Naive thymus-derived CD4-positive, alpha-beta T cell (primary cell): Measurements from ENCODE around the gene MYZAP. TPM values are rescaled to one million over a fixed set of nuclear protein-coding genes. Genes with fewer than 3 reads are reported as not detected.

Source experiments
- ATAC-seq: fragments of 150-1000 bp; cut with Tn5 transposase; 2 replicates; pipeline ENCODE4 v1.10.0; 2021; ENCODE audit warnings: mild to moderate bottlenecking, moderate library complexity
- CTCF ChIA-PET: fragments of 350-600 bp; sonication (Branson Sonifier 250); formaldehyde crosslinking; loops from one replicate; lab custom pipeline; 2021; ENCODE audit warnings: antibody characterized with exemption; lab: Charles Lee
- POLR2A ChIA-PET: fragments of 350-600 bp; sonication (Branson Sonifier 250); formaldehyde crosslinking; loops from one replicate; lab custom pipeline; 2021; ENCODE audit warnings: antibody characterized with exemption, inconsistent platforms; lab: Charles Lee
- DNase-seq, 9 donors: peaks; one replicate each; pipeline versions ENCODE4 v3.0.0 to v3.0.0-alpha.2; 2020 to 2022; ENCODE audit warnings: mixed read lengths in 1 of 9
- H3K27ac ChIP-seq: one replicate; pipeline ENCODE4 v1.7.0; 2013; ENCODE audit warnings: mild to moderate bottlenecking, low read depth, low read length, moderate library complexity
- H3K27me3 ChIP-seq, 2 donors: one replicate each; pipeline ENCODE4 v1.7.0; 2013; ENCODE audit warnings: low read length in 2 of 2, mild to moderate bottlenecking in 2 of 2, moderate library complexity in 2 of 2; ENCODE audit not compliant: control insufficient read depth in 2 of 2, insufficient read depth in 2 of 2
- H3K36me3 ChIP-seq, 3 experiments: 1 replicate in 2 of 3; 2 replicates in 1 of 3; pipeline ENCODE4 v1.7.0; 2013; ENCODE audit warnings: low read length in 3 of 3, mild to moderate bottlenecking in 3 of 3, moderate library complexity in 1 of 3; ENCODE audit not compliant: insufficient read depth in 3 of 3, control insufficient read depth in 2 of 3
- H3K4me1 ChIP-seq, 2 donors: one replicate each; pipeline ENCODE4 v1.7.0; 2013; ENCODE audit warnings: low read length in 2 of 2, mild to moderate bottlenecking in 2 of 2, moderate library complexity in 1 of 2; ENCODE audit not compliant: control insufficient read depth in 2 of 2, insufficient read depth in 2 of 2
- H3K4me3 ChIP-seq: 2 replicates; pipeline ENCODE4 v1.7.0; 2013; ENCODE audit warnings: mild to moderate bottlenecking, low read length
- H3K9me3 ChIP-seq, 3 experiments: 1 replicate in 2 of 3; 2 replicates in 1 of 3; pipeline ENCODE4 v1.7.0; 2013; ENCODE audit warnings: low read length in 3 of 3; ENCODE audit not compliant: control insufficient read depth in 2 of 3
- H3K27ac Mint-ChIP-seq, 9 donors: one replicate each; pipeline ENCODE4 v1.8.0; 2020 to 2022; ENCODE audit warnings: mixed read lengths in 9 of 9, mild to moderate bottlenecking in 8 of 9, moderate library complexity in 5 of 9, inconsistent platforms in 2 of 9
- H3K27me3 Mint-ChIP-seq, 5 donors: one replicate each; pipeline ENCODE4 v1.8.0; 2021 to 2022; ENCODE audit warnings: mixed read lengths in 5 of 5, mild to moderate bottlenecking in 1 of 5
- H3K36me3 Mint-ChIP-seq, 5 donors: one replicate each; pipeline ENCODE4 v1.8.0; 2020 to 2022; ENCODE audit warnings: mixed read lengths in 5 of 5, mild to moderate bottlenecking in 3 of 5, inconsistent platforms in 1 of 5
- H3K4me1 Mint-ChIP-seq, 7 donors: one replicate each; pipeline ENCODE4 v1.8.0; 2020 to 2022; ENCODE audit warnings: mixed read lengths in 7 of 7, mild to moderate bottlenecking in 3 of 7, inconsistent platforms in 1 of 7
- H3K4me3 Mint-ChIP-seq, 10 donors: one replicate each; pipeline ENCODE4 v1.8.0; 2020 to 2022; ENCODE audit warnings: mild to moderate bottlenecking in 10 of 10, mixed read lengths in 10 of 10, moderate library complexity in 6 of 10, inconsistent platforms in 2 of 10
- H3K9me3 Mint-ChIP-seq, 11 donors: one replicate each; pipeline ENCODE4 v1.8.0; 2020 to 2022; ENCODE audit warnings: mixed read lengths in 11 of 11, mild to moderate bottlenecking in 4 of 11, inconsistent platforms in 1 of 11, moderate library complexity in 1 of 11
- intact Hi-C, 2 donors: fragments of 100-400 bp; cut with micrococcal nuclease; formaldehyde crosslinking; loops; one replicate each; pipeline ENCODE4 v1.15.1; 2023
- polyA plus RNA-seq, 2 donors: library from polyadenylated mRNA; unstranded; fragments of 300-500 nt; fragmentation: Illumina TruSeq; gene quantifications; one replicate each; pipeline ENCODE4 v1.2.3, GENCODE V29; 2021
- total RNA-seq, 6 experiments: library from RNA in 5 of 6; stranded (reverse) in 5 of 6; gene quantifications; 1 replicate in 5 of 6; 2 replicates in 1 of 6; pipeline ENCODE4 v1.2.3 and lab custom pipeline; 2021 to 2026

The MYZAP gene
- total and polyA plus RNA-seq, 7 experiments from 2014 or later: 1.1 to 9.7 (median 2.2) TPM; not detected in 1

GRCh38 chr15:57548835-57549234 is 42.9 kb upstream of the MYZAP start:
- Histone ChIP-seq H3K27me3 (no peaks in the 10 kb centered on the region), H3K9me3 (no peaks in the 10 kb centered on the region), H3K4me1 (no peaks in the 10 kb centered on the region), H3K27ac (no peak overlapping the region), H3K36me3 (no peaks in the 10 kb centered on the region), H3K4me3 (no peak overlapping the region)
- Mint-ChIP-seq H3K9me3 (no peaks in the 10 kb centered on the region), H3K36me3 (no peaks in the 10 kb centered on the region), H3K27ac (no peak overlapping the region), H3K4me1 (peaks cover 0 to 2% (median 0%) of the 10 kb centered on the region in 7 donors), H3K4me3 (no peak overlapping the region), H3K27me3 (peaks cover 0 to 12% (median 0%) of the 10 kb centered on the region in 5 donors)
- ATAC-seq (no peak), DNase-seq (no peak)
- ChIA-PET POLR2A (no interaction called here), CTCF (no interaction called here)
- intact Hi-C loops: no loop called here

- Histone ChIP-seq H3K36me3 (no peaks in the 10 kb centered on the region), H3K4me3 (no peak overlapping the region), H3K9me3 (no peaks in the 10 kb centered on the region), H3K27me3 (no peaks in the 10 kb centered on the region), H3K4me1 (no peaks in the 10 kb centered on the region), H3K27ac (no peak overlapping the region)
- POLR2A ChIA-PET: no interaction called here
- no peak for DNase-seq
- intact Hi-C loops: no loop called here
- H3K27me3 Mint-ChIP-seq: peaks cover 0 to 5% (median 0%) of the 10 kb centered on the region in 5 donors
- H3K4me1 Mint-ChIP-seq: peaks cover 0 to 2% (median 0%) of the 10 kb centered on the region in 7 donors
- no peaks in the 10 kb centered on the region for H3K36me3 Mint-ChIP-seq
- CTCF ChIA-PET: no interaction called here
- H3K4me3 Mint-ChIP-seq: no peak overlapping the region
- no peaks in the 10 kb centered on the region for H3K9me3 Mint-ChIP-seq
- no peak overlapping the region for H3K27ac Mint-ChIP-seq
- no peak for ATAC-seq
Observed at GRCh38 chr15:57549935-57550334, 41.8 kb upstream of the MYZAP start.

GRCh38 chr15:57550640-57551039 is 41.1 kb upstream of the MYZAP start:
- H3K4me3 Mint-ChIP-seq: no peak overlapping the region
- H3K36me3 Mint-ChIP-seq: no peaks in the 10 kb centered on the region
- CTCF ChIA-PET: no interaction called here
- Histone ChIP-seq H3K36me3 (no peaks in the 10 kb centered on the region), H3K4me3 (no peak overlapping the region), H3K27me3 (no peaks in the 10 kb centered on the region), H3K9me3 (no peaks in the 10 kb centered on the region), H3K4me1 (no peaks in the 10 kb centered on the region), H3K27ac (no peak overlapping the region)
- DNase-seq: no peak
- H3K27me3 Mint-ChIP-seq: peaks cover 0 to 6% (median 0%) of the 10 kb centered on the region in 5 donors
- no peaks in the 10 kb centered on the region for H3K9me3 Mint-ChIP-seq
- no peak for ATAC-seq
- intact Hi-C loops: no loop called here
- peaks cover 0 to 2% (median 0%) of the 10 kb centered on the region in 7 donors for H3K4me1 Mint-ChIP-seq
- H3K27ac Mint-ChIP-seq: no peak overlapping the region
- POLR2A ChIA-PET: no interaction called here

- H3K4me1 Mint-ChIP-seq: peaks cover 0 to 2% (median 0%) of the 10 kb centered on the region in 7 donors
- H3K4me1 ChIP-seq: no peaks in the 10 kb centered on the region
- ChIA-PET CTCF (no interaction called here), POLR2A (no interaction called here)
- no peak overlapping the region for H3K4me3 ChIP-seq
- ATAC-seq (no peak), DNase-seq (no peak)
- H3K36me3 Mint-ChIP-seq: no peaks in the 10 kb centered on the region
- no peaks in the 10 kb centered on the region for H3K36me3 ChIP-seq
- H3K27me3 Mint-ChIP-seq: peaks cover 0 to 15% (median 0%) of the 10 kb centered on the region in 5 donors
- H3K27ac Mint-ChIP-seq: no peak overlapping the region
- H3K27me3 ChIP-seq: no peaks in the 10 kb centered on the region
- H3K9me3 Mint-ChIP-seq: no peaks in the 10 kb centered on the region
- H3K4me3 Mint-ChIP-seq: no peak overlapping the region
- intact Hi-C loops: no loop called here
- H3K27ac ChIP-seq: no peak overlapping the region
- H3K9me3 ChIP-seq: no peaks in the 10 kb centered on the region
Observed at GRCh38 chr15:57551715-57552677, 39.7 kb upstream of the MYZAP start.

GRCh38 chr15:57552678-57553334 is 38.9 kb upstream of the MYZAP start:
- no peaks in the 10 kb centered on the region for H3K9me3 ChIP-seq
- no peak for DNase-seq
- Mint-ChIP-seq H3K27ac (no peak overlapping the region), H3K27me3 (peaks cover 0 to 15% (median 0%) of the 10 kb centered on the region in 5 donors), H3K9me3 (no peaks in the 10 kb centered on the region), H3K36me3 (no peaks in the 10 kb centered on the region), H3K4me1 (peaks cover 0 to 2% (median 0%) of the 10 kb centered on the region in 7 donors), H3K4me3 (no peak overlapping the region)
- H3K36me3 ChIP-seq: no peaks in the 10 kb centered on the region
- intact Hi-C loops: no loop called here
- ATAC-seq: no peak
- H3K4me1 ChIP-seq: no peaks in the 10 kb centered on the region
- ChIA-PET CTCF (no interaction called here), POLR2A (no interaction called here)
- H3K27ac ChIP-seq: no peak overlapping the region
- no peaks in the 10 kb centered on the region for H3K27me3 ChIP-seq
- H3K4me3 ChIP-seq: no peak overlapping the region

- no peaks in the 10 kb centered on the region for H3K9me3 ChIP-seq
- no peak overlapping the region for H3K27ac Mint-ChIP-seq
- peaks cover 0 to 15% (median 0%) of the 10 kb centered on the region in 5 donors for H3K27me3 Mint-ChIP-seq
- H3K4me3 Mint-ChIP-seq: no peak overlapping the region
- no peak for DNase-seq
- H3K27ac ChIP-seq: no peak overlapping the region
- no peaks in the 10 kb centered on the region for H3K9me3 Mint-ChIP-seq
- ChIA-PET POLR2A (no interaction called here), CTCF (no interaction called here)
- intact Hi-C loops: no loop called here
- H3K4me1 Mint-ChIP-seq: peaks cover 0 to 2% (median 0%) of the 10 kb centered on the region in 7 donors
- no peak overlapping the region for H3K4me3 ChIP-seq
- no peaks in the 10 kb centered on the region for H3K36me3 Mint-ChIP-seq
- no peak for ATAC-seq
- H3K36me3 ChIP-seq: no peaks in the 10 kb centered on the region
- H3K4me1 ChIP-seq: no peaks in the 10 kb centered on the region
- H3K27me3 ChIP-seq: no peaks in the 10 kb centered on the region
Observed at GRCh38 chr15:57553526-57553925, 38.2 kb upstream of the MYZAP start.
